ENCODE data around the gene CCP110. TPM values are rescaled to one million over a fixed set of nuclear protein-coding genes. Genes with fewer than 3 reads are reported as not detected.

The CCP110 gene
- total and polyA plus RNA-seq, 2 of the 13 experiments (the other 11 are each of a cell fraction or from before 2014, with no cell fraction given) = 10.0 to 11.1 TPM

DNA sequence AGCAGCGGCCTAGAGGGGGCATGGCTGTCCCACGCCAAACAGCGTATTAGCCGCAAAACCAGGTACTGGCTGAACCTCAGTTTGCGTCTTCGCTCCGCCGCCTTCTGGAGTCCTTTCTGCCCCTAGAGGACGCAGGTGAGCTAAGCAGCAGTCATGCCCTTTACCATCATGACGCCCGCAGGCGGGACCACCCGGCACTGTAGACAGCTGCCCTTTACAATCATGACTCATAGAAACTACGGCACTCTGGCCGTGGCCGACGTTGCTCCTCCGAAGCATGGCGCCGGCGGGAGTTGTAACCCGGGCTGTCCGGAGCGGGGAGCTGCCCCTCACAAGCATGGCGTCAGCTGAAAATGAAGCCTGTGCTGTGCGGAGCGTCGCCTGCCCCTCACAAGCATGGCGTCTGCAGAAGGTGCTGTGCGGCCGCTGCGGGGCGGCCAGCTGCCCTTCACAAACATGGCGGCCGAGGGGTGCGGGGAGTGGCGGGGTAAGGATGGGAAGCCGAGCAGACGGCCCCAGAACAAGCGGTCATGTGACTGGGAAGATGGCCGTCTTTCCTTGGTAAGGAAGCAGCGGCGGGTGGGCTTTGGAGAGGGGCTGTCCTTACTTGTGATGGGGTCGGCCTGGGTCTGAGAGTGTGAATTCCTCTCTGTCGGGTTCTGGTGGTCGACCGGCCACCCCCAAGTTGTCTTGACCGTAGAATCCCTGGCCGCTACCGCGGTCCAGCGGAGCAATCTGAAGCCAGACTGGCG, 31.6 kb downstream of the CCP110 start, which contains the start of gene VPS35L:
Gene VPS35L (plus strand): TSS at position 518 of the 752 bp plus-strand sequence. CDS start 27 bp downstream, at position 545.
- H2AFZ ChIP-seq (ENCODE audit: low read length) = peak within 1 kb of the TSS; percentile 74
- CTCF ChIA-PET (ENCODE audit: low intra/inter-chr PET ratio, low total read pairs) = interaction anchor here (0.9 kb wide), 1 partner anchor 53 kb away, joined by 5 read pairs; no protein-coding TSS in a partner anchor
- H3K9me3 ChIP-seq (ENCODE audit: low read length) = no peaks in the 10 kb centered on the region
- peaks cover 0 to 3% of the 10 kb centered on the region in 2 experiments; a peak in 2 of 5 replicates for H3K36me3 ChIP-seq (replicated peaks in 1 of 2; ENCODE audit: control insufficient read depth in 1 of 2, insufficient read depth in 2 of 2, low read length in 2 of 2)
- H4K20me1 ChIP-seq (ENCODE audit: insufficient read depth, low read length) = no peaks in the 10 kb centered on the region
- peak within 1 kb of the TSS; percentile 48 for H3K27ac ChIP-seq (ENCODE audit: extremely low read length, insufficient read depth, low read length)
- H3K4me3 ChIP-seq (replicated peaks in 1 of 3; ENCODE audit: insufficient read depth in 1 of 3, low read depth in 2 of 3, low read length in 3 of 3) = peak within 1 kb of the TSS; percentile 38 to 69 (median 57)
- H3K79me2 ChIP-seq (ENCODE audit: insufficient read depth, low read length) = no peaks in the 10 kb centered on the region
- in situ Hi-C loops (cut with HindIII; ENCODE audit: extremely low pct_ligation_motif_present, low pct_unique_long_range_greater_than_20kb) = no loop called here
- FAIRE-seq (peak; percentile 42), ATAC-seq (peak; percentile 99), DNase-seq (ENCODE audit: low spot score) (peak; percentile 92)
- no peaks in the 10 kb centered on the region for H3K27me3 ChIP-seq (ENCODE audit: control insufficient read depth in 1 of 2, insufficient read depth in 2 of 2, low read length in 2 of 2)
- peak within 1 kb of the TSS; percentile 68 for H3K9ac ChIP-seq (ENCODE audit: insufficient read depth, low read depth, low read length)
- POLR2A ChIA-PET = interaction anchor here (0.8 to 2.4 kb wide), 13 partner anchors 9 to 1059 kb away, joined by 3 to 34 read pairs (median 6); partner anchors contain the start of genes ARL6IP1, CCP110, COQ7 and IQCK
- H3K4me2 ChIP-seq (ENCODE audit: low read depth, low read length) = peak within 1 kb of the TSS; percentile 90
- 36% methylated on average over 50 of the region's 53 CpGs for WGBS (ENCODE audit: low lambda C conversion rate)
- BruUV-seq (replicated peaks) = no TSS peak
- peaks cover 19% of the 10 kb centered on the region for H3K4me1 ChIP-seq (ENCODE audit: insufficient read depth, low read length)
- intact Hi-C loops (cut with micrococcal nuclease; ENCODE audit: unreplicated experiment) = loop anchor here (2.0 kb wide), 1 partner anchor 33 kb away; the partner anchor contains the start of genes CCP110 and GDE1
- TF ChIP-seq IKZF4 (CRISPR knock-in tag; IDR thresholded peaks at IDR 0.05; ENCODE audit: borderline replicate concordance, low read depth, not compliant biosample characterization) (peak; percentile 75), PRPF4 (IDR thresholded peaks at IDR 0.05; ENCODE audit: low read depth, low read length, poor library complexity, severe bottlenecking) (no peak), ONECUT2 (CRISPR knock-in tag; IDR thresholded peaks at IDR 0.05) (no peak), ESRRA (CRISPR knock-in tag; IDR thresholded peaks at IDR 0.05; ENCODE audit: low read depth) (peak; percentile 83), SNRNP70 (IDR thresholded peaks at IDR 0.05; ENCODE audit: low read depth, low read length) (no peak), POGZ (CRISPR knock-in tag; IDR thresholded peaks at IDR 0.05) (peak; percentile 97), SOX13 (IDR thresholded peaks at IDR 0.05) (no peak), SOX13 (CRISPR knock-in tag; conservative IDR thresholded peaks at IDR 0.05 in 1 of 2, IDR thresholded peaks at IDR 0.05 in 1 of 2) (no peak), JUND (CRISPR knock-in tag; IDR thresholded peaks at IDR 0.05) (peak; percentile 84), TEAD3 (CRISPR knock-in tag; optimal IDR thresholded peaks at IDR 0.05; ENCODE audit: borderline replicate concordance) (peak; percentile 67), PAWR (CRISPR knock-in tag; IDR thresholded peaks at IDR 0.05; ENCODE audit: borderline replicate concordance) (peak; percentile 93; the same call in 1 of the 2 replicates), MAF1 (CRISPR knock-in tag; IDR thresholded peaks at IDR 0.05; ENCODE audit: borderline replicate concordance) (peak; percentile 75; the same call in 1 of the 2 replicates), CSRNP1 (CRISPR knock-in tag; IDR thresholded peaks at IDR 0.05) (peak; percentile 95), CBX2 (IDR thresholded peaks at IDR 0.05; ENCODE audit: low read depth, low read length) (no peak), CBX2 (CRISPR knock-in tag; IDR thresholded peaks at IDR 0.05; ENCODE audit: low read depth) (no peak)
- TF ChIP-seq, protein P1, sequence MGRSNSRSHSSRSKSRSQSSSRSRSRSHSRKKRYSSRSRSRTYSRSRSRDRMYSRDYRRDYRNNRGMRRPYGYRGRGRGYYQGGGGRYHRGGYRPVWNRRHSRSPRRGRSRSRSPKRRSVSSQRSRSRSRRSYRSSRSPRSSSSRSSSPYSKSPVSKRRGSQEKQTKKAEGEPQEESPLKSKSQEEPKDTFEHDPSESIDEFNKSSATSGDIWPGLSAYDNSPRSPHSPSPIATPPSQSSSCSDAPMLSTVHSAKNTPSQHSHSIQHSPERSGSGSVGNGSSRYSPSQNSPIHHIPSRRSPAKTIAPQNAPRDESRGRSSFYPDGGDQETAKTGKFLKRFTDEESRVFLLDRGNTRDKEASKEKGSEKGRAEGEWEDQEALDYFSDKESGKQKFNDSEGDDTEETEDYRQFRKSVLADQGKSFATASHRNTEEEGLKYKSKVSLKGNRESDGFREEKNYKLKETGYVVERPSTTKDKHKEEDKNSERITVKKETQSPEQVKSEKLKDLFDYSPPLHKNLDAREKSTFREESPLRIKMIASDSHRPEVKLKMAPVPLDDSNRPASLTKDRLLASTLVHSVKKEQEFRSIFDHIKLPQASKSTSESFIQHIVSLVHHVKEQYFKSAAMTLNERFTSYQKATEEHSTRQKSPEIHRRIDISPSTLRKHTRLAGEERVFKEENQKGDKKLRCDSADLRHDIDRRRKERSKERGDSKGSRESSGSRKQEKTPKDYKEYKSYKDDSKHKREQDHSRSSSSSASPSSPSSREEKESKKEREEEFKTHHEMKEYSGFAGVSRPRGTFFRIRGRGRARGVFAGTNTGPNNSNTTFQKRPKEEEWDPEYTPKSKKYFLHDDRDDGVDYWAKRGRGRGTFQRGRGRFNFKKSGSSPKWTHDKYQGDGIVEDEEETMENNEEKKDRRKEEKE (IDR thresholded peaks at IDR 0.05) = no peak
- TF ChIP-seq, protein P2, sequence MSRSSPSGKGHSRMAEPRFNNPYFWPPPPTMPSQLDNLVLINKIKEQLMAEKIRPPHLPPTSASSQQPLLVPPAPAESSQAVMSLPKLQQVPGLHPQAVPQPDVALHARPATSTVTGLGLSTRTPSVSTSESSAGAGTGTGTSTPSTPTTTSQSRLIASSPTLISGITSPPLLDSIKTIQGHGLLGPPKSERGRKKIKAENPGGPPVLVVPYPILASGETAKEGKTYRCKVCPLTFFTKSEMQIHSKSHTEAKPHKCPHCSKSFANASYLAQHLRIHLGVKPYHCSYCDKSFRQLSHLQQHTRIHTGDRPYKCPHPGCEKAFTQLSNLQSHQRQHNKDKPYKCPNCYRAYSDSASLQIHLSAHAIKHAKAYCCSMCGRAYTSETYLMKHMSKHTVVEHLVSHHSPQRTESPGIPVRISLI (CRISPR knock-in tag; IDR thresholded peaks at IDR 0.05; ENCODE audit: borderline replicate concordance) = peak; percentile 40; the same call in 1 of the 2 replicates
